ENCODE measurements around the gene DENND1A.
"Not testable (repeated sequence)": the region's sequence is repeated elsewhere in the genome, so short reads cannot be mapped to it uniquely, and the experiment has no call there.

The DENND1A gene

DNA sequence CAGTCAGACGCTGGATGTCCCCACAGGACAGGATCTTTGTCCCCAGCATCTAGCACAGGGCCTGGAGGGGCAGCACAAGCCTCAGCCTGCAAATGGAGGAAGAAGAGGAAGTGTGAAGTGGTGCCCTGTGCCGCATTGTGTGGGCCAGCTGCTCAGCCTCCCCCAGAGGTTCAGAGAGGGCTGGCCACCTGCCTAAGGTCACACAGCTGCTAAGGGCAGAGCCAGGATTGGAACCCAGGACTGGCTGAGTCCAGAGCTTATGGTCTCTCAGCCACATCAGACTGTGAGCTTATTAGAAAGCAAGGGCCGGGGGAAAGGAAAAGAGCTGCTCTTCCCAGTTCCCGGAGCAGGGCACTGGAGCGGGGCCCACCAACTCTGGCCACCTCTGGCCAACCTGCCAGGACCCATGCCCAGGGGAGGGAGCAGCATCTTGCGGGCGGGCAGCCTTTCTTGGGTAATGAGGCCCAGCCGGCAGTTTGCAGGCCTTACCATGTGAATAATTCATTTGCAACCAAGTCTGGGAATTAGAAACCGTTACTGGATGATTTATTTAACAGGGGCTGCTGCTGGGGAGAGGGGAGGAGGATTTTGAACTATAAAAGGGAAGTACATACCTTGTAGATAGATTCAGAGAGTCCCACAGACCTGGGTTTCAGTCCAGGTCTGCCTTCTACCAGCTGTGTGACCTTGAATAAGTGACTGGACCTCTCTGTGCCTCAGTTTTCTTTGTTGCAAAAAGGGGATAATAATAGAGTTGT is 585.6 kb downstream of the DENND1A start:
- DNase-seq: no peak

DNA sequence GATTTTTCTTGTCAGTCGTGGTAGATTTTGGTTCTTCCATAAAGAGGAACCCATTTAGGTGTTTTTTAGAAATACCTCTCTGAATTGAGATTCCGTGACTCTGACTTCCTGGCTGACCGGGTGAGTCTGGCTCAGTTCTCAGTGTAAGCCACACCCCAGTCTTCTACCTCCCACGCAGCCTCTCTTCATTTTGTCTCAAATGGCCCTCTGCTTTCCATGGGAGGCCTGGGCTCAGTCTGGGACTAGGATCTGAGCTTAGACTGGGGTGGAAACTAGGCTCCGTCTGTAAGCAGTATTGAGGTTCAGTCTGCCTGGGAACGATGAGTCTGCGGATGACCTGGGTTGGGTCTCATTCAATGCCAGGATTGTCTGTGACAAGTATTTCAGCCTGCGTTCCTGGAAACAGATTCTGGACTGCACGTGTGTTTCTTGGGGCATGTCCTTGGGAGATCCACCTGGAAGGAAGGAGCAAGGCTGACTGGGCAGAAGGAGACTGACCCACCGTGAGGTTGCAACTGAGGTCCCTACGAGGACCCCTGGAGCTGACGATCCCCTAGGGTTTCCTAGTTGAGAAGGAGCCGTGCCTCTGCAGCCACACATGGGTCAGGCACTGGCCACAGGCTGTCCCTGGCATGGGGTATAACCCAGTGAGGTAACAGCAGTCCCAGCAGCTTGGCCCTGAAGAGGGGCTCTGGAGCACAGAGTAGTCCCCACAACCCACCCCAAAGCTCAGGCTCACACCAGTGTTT is 586.3 kb downstream of the DENND1A start:
- DNase-seq: no peak

DNA sequence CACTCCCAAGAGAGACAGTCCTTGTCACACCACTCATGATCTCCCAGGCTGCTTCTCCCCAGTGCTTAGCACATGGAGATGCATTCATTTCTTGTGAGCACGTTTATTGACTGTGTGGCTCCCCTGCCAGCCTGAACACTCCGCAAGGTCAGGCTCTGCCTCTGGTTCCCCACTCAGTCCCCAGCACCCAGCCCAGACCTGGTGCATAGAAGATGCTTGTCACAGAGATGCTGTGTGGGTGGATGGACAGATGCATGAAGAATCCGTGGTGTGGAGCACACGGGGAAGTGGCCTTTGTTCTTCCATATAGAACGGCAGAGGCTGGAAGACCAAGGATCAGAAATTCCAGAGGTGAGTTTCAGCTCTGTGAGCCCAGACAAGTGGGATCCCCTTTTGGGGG is 587.7 kb downstream of the DENND1A start:
- DNase-seq: no peak

DNA sequence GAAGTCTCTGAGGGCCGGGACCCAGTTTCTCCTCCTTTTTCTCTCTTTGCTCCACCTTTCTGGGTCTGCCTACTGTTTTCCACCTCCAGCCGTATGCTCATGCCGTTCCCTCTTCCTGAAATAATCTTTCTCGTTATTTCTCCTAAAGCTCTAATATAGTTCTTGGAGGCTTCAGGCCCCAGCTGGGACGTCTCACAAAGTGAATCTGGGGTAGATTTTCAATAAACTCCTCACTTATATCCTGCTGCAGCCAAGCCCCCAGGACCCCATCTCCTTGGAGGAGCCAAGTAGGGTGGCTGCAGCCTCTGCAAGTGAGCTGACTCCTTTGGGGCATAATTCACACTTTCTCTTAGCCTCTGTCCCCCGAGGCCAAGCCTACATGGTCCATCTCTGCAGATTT is 588.1 kb downstream of the DENND1A start:
- DNase-seq: no peak

DNA sequence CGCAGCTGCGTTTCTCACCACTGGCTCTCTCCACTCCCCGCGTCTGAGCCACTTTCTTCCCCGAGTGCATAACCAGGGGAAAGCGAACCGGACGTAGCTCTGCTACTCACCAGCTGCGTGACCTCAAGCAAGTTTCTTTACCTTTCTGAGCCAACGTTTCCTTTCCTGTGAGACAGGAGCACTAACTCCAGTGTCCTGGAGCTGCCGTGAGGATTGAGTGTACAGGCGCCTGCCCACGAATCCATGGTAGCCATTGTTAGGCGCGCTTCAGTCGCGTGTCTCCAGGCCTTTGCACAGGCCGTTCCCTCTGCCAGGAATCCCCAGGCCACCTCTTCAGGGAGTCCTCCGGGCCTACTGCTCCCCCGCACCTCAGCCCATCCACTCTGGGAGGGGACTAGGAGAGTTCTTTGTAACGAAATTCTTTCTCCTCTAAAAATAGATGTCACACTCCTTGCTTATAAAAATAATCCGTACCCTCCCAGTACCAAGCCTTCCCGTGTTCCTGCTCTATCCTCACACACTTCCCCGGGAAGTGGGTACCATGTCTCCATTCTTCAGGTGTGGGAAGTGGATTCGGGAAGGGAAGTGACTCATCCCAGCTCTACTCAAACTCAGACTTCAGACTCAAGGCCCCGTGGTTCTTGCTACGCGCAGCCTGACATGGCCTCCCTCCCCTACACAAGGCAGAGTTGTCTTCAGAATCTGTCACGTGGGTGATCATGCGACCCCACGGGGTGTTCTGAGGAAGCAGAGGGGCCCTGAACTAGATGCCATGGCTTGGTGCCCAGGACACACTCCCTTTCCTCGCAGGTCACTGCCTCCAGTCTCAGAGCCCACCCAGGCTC is 590.0 kb downstream of the DENND1A start:
- no peak for DNase-seq

DNA sequence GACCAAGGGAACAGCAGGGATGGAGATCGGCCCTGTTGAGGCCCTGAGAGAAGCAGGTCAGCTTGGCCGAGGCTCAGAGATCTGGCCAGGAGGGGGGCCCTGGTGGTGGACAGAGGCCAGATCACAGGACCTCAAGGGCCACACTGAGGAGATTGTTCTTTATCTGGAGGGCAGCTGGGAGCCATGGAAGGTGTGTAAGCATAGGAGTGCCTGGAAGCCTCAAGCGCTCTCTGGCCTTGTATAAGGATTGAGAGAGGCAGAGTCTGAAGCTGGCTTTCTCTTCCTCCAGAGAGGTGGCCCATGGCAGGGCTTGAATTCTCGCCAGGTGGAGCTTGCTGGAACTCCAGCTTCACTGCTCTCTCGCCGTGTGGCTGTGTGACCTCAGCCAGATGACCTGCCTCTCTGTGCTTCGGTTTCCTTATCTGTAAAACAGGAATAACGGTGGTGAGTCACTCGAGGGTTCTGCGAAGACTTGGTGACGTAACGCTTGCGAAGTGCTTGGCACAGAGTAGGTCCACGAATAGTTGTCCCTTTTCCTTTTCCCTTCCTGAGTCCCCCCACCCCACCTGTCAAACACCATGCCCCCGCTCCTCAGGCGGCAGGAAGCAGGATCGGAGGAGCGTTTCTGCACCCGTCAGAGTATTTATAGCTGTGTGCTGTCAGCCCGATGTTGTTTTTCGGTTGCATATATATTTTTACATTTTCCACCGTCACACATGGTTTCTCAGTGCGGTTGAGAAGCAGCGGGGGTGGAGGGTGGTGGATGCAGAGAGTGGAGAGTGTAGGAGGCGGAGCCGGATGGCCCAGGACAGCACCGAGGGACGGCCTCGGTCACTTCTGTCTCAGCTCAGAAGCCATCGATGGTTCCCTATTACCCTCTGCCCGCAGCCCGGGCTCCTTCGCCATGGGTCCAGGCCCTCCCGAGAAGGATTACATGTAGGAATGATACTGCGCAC is 590.9 kb downstream of the DENND1A start:
- no peak for DNase-seq

DNA sequence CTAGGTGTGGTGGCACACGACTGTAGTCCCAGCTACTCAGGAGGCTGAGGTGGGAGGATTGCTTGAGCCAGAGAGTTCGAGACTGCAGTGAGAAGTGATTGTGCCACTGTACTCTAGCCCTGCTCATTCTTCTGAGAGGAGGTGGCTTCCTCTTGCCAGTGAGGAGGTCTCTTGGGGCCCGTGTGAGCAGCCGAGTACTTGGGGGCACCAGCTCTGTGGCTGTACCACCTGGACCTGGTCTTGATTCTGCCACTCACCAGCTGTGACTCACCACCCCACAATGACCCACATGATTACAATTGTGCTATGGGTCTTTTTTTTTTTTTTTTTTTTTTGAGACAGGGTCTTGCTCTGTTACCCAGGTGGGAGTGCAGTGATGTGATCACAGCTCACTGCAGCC is 592.0 kb downstream of the DENND1A start:
- DNase-seq: no peak

DNA sequence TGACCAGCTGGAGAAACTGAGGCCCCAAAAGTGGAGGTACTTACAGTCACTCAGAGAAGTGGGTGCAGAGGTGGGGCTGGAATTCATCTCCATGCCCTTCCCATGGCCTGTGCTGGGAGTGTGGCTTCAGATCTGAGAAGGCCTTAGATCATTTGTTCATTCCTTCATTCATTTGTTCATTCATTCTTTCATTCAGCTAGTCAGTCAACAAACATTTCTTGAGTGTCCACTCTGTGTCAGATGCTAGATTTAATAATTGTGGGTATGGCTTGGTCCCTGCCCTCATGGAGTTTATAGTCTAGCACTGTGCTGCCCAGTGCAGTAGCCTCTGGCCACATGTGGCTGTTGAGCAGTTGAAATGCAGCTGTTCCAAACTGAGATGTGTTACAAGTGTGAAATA is 593.0 kb downstream of the DENND1A start:
- no peak for DNase-seq

DNA sequence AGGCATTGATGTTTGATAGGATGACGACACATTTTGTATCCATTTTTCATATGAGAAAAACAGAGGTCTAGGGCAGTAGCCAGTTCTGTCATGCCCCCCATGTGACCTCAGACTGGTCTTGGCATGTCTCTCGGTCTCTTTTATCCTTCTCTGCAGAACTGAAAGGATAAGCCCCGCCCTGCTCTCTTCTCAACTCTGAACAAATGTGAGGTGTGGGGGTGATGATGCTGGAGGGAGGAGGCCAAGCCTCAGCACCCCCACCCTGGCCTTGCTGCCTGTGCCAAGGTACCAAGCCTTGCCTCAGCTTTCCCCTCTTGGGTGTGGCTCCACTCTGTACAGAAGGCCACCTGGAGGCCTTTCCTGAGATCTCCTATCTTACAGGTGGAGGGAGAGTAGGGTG is 593.5 kb downstream of the DENND1A start:
- DNase-seq: no peak

DNA sequence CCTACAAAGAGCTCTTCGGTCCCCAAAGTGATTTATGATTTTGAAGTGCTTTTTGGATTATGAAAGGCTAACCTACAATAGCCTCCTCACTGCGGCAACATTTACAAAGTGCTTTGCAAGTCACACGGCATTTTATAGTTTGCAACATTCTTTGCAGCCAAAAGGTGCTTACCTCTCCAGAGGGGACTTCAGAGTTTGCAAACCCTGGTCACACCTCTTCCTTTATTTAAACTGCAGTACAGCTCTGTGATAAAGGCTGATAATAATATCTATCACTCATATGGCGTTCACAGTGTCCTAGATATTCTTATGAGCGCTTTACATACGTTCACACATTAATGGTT is 594.0 kb downstream of the DENND1A start:
- DNase-seq: no peak

DNA sequence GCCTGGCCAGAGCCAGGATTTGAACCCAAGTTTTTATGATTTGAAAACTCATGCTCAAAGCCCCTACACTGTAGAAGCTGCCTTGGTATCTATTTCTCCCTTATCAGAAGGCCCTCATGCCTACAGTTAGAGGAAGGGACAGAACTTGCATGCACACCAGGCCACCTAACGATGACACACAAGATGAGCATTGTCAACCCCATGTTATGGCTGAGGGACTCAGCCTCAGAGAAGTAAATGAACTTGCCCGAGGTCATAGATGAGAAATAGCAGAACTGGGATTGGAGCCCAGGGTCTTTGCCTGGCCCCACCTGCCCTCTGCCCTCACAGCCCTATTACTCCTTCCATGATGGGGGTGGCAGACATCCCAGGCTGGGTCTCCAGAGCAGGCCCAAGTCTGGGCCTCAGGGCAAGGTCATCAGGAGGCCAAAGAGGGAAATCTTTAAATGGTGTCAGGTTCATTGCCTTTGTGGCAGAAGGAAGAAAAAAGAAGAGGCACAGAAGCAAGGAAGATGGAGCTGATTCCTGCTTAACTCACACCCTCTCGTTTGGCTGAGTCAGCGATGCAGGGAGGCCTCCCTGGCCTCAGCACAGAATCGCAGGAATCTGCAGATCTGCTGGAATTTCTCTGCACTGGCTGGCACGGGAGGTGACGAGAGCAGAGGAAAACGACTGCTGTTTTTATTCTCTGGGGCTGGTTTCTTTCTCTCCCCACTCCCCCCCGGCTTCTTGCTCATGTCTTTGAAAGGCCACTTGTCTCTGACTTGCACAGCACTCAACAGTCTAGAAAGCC is 594.5 kb downstream of the DENND1A start:
- DNase-seq: no peak

DNA sequence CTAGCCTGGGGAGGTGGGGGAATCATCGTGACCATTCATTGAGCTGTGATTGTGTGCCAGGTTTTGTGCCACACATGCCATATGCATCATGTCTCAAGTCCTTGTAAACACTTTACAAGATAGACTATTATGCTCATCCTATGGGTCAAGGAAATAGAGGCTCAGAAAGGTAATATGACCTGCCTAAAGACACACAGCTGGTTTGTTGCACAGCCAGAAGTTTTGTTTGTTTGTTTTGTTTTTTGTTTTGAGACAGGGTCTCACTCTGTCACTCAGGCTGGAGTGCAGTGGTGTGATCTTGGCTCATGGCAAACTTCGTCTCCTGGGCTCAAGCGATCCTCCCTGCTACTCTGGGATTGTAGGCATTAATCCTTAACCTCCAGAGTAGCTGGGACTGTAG is 595.3 kb downstream of the DENND1A start:
- no peak for DNase-seq

DNA sequence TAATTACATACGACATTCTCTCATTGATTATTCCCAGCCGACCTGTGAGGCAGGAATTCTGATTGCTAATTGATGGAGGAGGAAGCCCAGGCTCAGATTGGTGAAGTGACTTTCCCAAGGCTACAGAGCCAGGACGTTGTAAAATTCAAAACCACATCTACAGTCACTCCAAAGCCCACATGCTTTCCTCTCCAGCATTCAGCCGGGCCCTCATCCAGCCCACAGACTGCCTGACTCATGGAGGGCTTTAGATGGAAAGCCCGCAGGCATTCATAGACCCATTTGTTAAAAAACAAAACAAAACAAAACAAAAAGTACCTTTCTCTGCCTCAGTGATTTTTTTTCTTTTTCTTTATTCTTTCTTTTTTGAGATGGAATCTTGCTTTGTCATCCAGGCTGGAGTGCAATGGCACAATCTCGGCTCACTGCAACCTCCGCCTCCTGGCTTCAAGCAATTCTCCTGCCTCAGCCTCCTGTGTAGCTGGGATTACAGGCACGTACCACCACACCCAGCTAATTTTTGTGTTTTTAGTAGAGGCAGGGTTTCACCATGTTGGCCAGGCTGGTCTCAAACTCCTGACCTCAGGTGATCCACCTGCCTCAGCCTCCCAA is 596.8 kb downstream of the DENND1A start:
- DNase-seq: not testable (repeated sequence)

DNA sequence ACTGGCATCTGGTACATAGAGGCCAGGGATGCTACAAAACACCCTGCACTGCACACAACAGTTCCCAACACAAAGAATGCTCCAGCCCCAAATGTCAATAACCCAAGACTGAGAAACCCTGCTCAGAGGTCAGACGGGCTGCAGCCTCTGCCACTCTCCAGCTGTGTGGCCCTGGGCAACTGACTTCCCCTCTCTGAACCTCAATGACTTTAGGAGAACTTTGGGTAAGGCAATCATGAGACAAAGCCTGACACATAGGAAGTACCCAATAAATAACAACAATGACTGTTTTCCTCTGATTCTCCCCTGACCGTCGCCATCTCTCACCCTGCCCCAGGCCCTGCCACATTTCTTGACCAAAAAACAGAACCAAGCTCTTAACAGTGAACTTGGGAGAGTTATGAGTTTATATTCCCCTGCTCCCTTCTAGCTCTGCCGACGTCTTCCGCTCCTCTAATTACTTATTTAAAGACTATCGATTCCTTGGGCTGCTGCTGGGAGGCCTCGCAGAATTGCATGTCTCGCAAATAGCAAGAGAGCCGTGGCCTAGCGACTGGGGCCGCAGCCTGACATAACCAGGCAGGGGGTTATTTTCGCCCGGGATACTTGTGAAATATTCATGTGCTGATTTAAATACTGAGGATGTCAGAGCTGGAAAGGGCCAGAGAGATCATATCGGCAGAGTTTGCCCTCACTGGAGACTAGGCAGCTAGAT is 598.4 kb downstream of the DENND1A start:
- DNase-seq: no peak
